ENCODE results near the gene CASP8AP2. TPM values are rescaled to one million over a fixed set of nuclear protein-coding genes. Genes with fewer than 3 reads are reported as not detected.
"Not testable (repeated sequence)": the region's sequence is repeated elsewhere in the genome, so short reads cannot be mapped to it uniquely, and the experiment has no call there.

The CASP8AP2 gene
- total RNA-seq, 1 donor from 2014 or later: 32.5 TPM

GRCh38 chr6:89819336-89820130, 10.1 kb upstream of the CASP8AP2 start, which contains the start of gene MDN1:
TSS of gene MDN1 (minus strand) at chr6:89819794. CDS start at chr6:89819607, 187 bp downstream.
- intact Hi-C loops (cut with micrococcal nuclease): loop anchor here (1.0 to 5.0 kb wide), 11 partner anchors 10 to 856 kb away; partner anchors contain the start of genes ANKRD6, CASP8AP2, LYRM2 and MAP3K7

- intact Hi-C loops (cut with micrococcal nuclease): loop anchor here (5.0 kb wide), 2 partner anchors 349 to 679 kb away; partner anchors contain the start of gene PM20D2
Measured at GRCh38 chr6:89826029-89826528, 3.6 kb upstream of the CASP8AP2 start.

GRCh38 chr6:89828475-89828987, 1.1 kb upstream of the CASP8AP2 start:
- intact Hi-C loops (cut with micrococcal nuclease): loop anchor here (2.0 to 5.0 kb wide), 9 partner anchors 232 to 681 kb away; partner anchors contain the start of genes ANKRD6 and PM20D2

- intact Hi-C loops (cut with micrococcal nuclease): loop anchor here (1.0 to 5.0 kb wide), 17 partner anchors 10 to 866 kb away; partner anchors contain the start of genes ANKRD6, LYRM2, MAP3K7 and MDN1
Measured at GRCh38 chr6:89828988-89829471, 650 bp upstream of the CASP8AP2 start.

- intact Hi-C loops (cut with micrococcal nuclease): no loop called here
Measured at GRCh38 chr6:89830170-89830809, 610 bp downstream of the CASP8AP2 start.

- intact Hi-C loops (cut with micrococcal nuclease): loop anchor here (2.0 kb wide), 1 partner anchor 16 kb away; the partner anchor contains the start of gene MDN1
Measured at GRCh38 chr6:89834884-89835792, 5.5 kb downstream of the CASP8AP2 start.

- intact Hi-C loops (cut with micrococcal nuclease): no loop called here
Measured at GRCh38 chr6:89836639-89837222, 7.1 kb downstream of the CASP8AP2 start.

- intact Hi-C loops (cut with micrococcal nuclease): no loop called here
Measured at GRCh38 chr6:89840538-89840937, 10.9 kb downstream of the CASP8AP2 start.

- intact Hi-C loops (cut with micrococcal nuclease): no loop called here
Measured at GRCh38 chr6:89842228-89842627, 12.5 kb downstream of the CASP8AP2 start.

- intact Hi-C loops (cut with micrococcal nuclease): no loop called here
Measured at GRCh38 chr6:89843070-89843469, 13.4 kb downstream of the CASP8AP2 start.

- intact Hi-C loops (cut with micrococcal nuclease): not testable (repeated sequence)
Measured at GRCh38 chr6:89847513-89847912, 17.8 kb downstream of the CASP8AP2 start.

GRCh38 chr6:89853068-89853467, 23.4 kb downstream of the CASP8AP2 start:
- intact Hi-C loops (cut with micrococcal nuclease): no loop called here

- intact Hi-C loops (cut with micrococcal nuclease): no loop called here
Measured at GRCh38 chr6:89858041-89858440, 28.4 kb downstream of the CASP8AP2 start.

- intact Hi-C loops (cut with micrococcal nuclease): no loop called here
Measured at GRCh38 chr6:89859744-89860143, 30.1 kb downstream of the CASP8AP2 start.

- intact Hi-C loops (cut with micrococcal nuclease): no loop called here
Measured at GRCh38 chr6:89862273-89862672, 32.6 kb downstream of the CASP8AP2 start.

- intact Hi-C loops (cut with micrococcal nuclease): no loop called here
Measured at GRCh38 chr6:89862698-89863097, 33.0 kb downstream of the CASP8AP2 start.

- intact Hi-C loops (cut with micrococcal nuclease): no loop called here
Measured at GRCh38 chr6:89866024-89866678, 36.5 kb downstream of the CASP8AP2 start.

GRCh38 chr6:89873721-89874120, 44.0 kb downstream of the CASP8AP2 start:
- intact Hi-C loops (cut with micrococcal nuclease): no loop called here

- intact Hi-C loops (cut with micrococcal nuclease): no loop called here
Measured at GRCh38 chr6:89874438-89874837, 44.8 kb downstream of the CASP8AP2 start.

Measured in T-helper 1 cell treated with Interleukin-12 subunit alpha and Interleukin-12 subunit beta and Interleukin-4 antibody, amounts not matched to agents 30 ng/mL and 1 ng/mL, for 36 hours (primary cell).